ENCODE measurements around the gene GPR55. TPM values are rescaled to one million over a fixed set of nuclear protein-coding genes. Genes with fewer than 3 reads are reported as not detected.
A peak's percentile ranks its signal among the peaks of the same experiment; 100 is the strongest.

Gene GPR55
- polyA plus RNA-seq, 4 donors, result 0.22 to 1.6 (median 0.56) TPM

DNA sequence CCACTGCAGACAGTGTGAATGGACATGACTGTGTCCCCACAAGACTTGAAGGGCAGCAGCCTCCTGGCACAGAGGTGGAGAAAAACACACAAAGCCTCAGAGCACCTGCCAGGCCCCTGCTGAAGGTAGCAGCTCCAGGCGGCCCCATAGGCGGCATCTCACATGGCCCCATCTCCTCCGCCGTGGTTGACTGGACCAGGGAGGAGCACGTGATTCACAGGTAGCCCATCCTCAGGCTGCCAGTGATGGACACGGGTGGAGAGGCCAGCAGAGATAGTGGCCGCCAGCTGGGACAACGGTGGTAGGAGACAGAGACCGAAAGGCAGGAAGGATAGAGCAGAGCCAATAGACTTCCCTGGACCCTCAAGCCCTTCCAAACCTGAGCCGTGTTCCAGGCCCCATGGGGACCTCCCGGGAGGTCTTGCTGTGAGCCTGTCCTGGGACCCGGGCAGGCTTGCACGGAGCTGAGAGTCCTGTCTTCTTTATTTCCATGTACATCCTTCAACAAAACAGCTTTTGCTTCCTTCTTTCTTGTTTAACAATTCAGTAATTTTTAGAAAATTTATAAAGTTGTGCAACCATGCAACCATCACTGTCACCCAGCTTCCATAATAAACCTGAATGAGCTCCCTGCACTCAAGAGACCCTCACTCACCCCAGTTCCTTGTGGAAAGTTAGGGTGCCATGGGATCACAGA is 26.9 kb downstream of the GPR55 start:
- Histone ChIP-seq H3K27ac (ENCODE audit: low read depth in 1 of 3, low read length in 2 of 3) (no peak overlapping the region), H3K4me1 (ENCODE audit: control insufficient read depth in 3 of 3, insufficient read depth in 2 of 3, low read depth in 1 of 3, low read length in 2 of 3) (peaks cover 5% of the 10 kb centered on the region in 3 donors), H3K36me3 (ENCODE audit: control insufficient read depth in 3 of 3, insufficient read depth in 2 of 3, low read depth in 1 of 3, low read length in 3 of 3) (no peaks in the 10 kb centered on the region), H3K27me3 (ENCODE audit: control insufficient read depth in 3 of 3, insufficient read depth in 3 of 3, low read length in 3 of 3) (no peaks in the 10 kb centered on the region), H3K9me3 (ENCODE audit: control insufficient read depth in 2 of 2, insufficient read depth in 1 of 2, low read depth in 1 of 2, low read length in 1 of 2) (no peaks in the 10 kb centered on the region), H3K4me3 (ENCODE audit: low read depth in 1 of 3, low read length in 3 of 3) (no peak overlapping the region)
- whole genome bisulfite sequencing, 3 donors, result 91 to 95% (median 91%) methylated on average over 13 of the region's 13 CpGs
- DNase-seq (no peak), FAIRE-seq (no peak)

GRCh38 chr2:230896346-230897115 is 28.5 kb downstream of the GPR55 start:
- no peak for DNase-seq
- H3K9me3 ChIP-seq (ENCODE audit: control insufficient read depth in 2 of 2, insufficient read depth in 1 of 2, low read depth in 1 of 2, low read length in 1 of 2), result peaks cover 0 to 4% of the 10 kb centered on the region in 2 donors
- peaks cover 5% of the 10 kb centered on the region in 3 donors for H3K4me1 ChIP-seq (ENCODE audit: control insufficient read depth in 3 of 3, insufficient read depth in 2 of 3, low read depth in 1 of 3, low read length in 2 of 3)
- no peaks in the 10 kb centered on the region for H3K36me3 ChIP-seq (ENCODE audit: control insufficient read depth in 3 of 3, insufficient read depth in 2 of 3, low read depth in 1 of 3, low read length in 3 of 3)
- no peak overlapping the region for H3K4me3 ChIP-seq (ENCODE audit: low read depth in 1 of 3, low read length in 3 of 3)
- no peaks in the 10 kb centered on the region for H3K27me3 ChIP-seq (ENCODE audit: control insufficient read depth in 3 of 3, insufficient read depth in 3 of 3, low read length in 3 of 3)
- WGBS, 3 donors, result 80 to 87% (median 81%) methylated on average over 19 of the region's 19 CpGs
- no peak for FAIRE-seq
- peak overlapping the region in 2 of 3 donors; percentile 7 to 86 for H3K27ac ChIP-seq (ENCODE audit: low read depth in 1 of 3, low read length in 2 of 3)

- DNase-seq (peak; percentile 70 to 95), FAIRE-seq (no peak)
- no peaks in the 10 kb centered on the region for H3K27me3 ChIP-seq (ENCODE audit: control insufficient read depth in 3 of 3, insufficient read depth in 3 of 3, low read length in 3 of 3)
- no peak overlapping the region for H3K4me3 ChIP-seq (ENCODE audit: low read depth in 1 of 3, low read length in 3 of 3)
- peaks cover 0 to 4% of the 10 kb centered on the region in 2 donors for H3K9me3 ChIP-seq (ENCODE audit: control insufficient read depth in 2 of 2, insufficient read depth in 1 of 2, low read depth in 1 of 2, low read length in 1 of 2)
- H3K36me3 ChIP-seq (ENCODE audit: control insufficient read depth in 3 of 3, insufficient read depth in 2 of 3, low read depth in 1 of 3, low read length in 3 of 3), result no peaks in the 10 kb centered on the region
- 22 to 51% (median 44%) methylated on average over 6 of the region's 6 CpGs for WGBS, 3 donors
- peaks cover 5% of the 10 kb centered on the region in 3 donors for H3K4me1 ChIP-seq (ENCODE audit: control insufficient read depth in 3 of 3, insufficient read depth in 2 of 3, low read depth in 1 of 3, low read length in 2 of 3)
- peak overlapping the region; percentile 38 to 86 (median 69) for H3K27ac ChIP-seq (ENCODE audit: low read depth in 1 of 3, low read length in 2 of 3)
Measured at GRCh38 chr2:230895536-230896345, 29.3 kb downstream of the GPR55 start.

GRCh38 chr2:230893841-230894781 is 30.9 kb downstream of the GPR55 start:
- Histone ChIP-seq H3K4me1 (ENCODE audit: control insufficient read depth in 3 of 3, insufficient read depth in 2 of 3, low read depth in 1 of 3, low read length in 2 of 3) (peaks cover 5% of the 10 kb centered on the region in 3 donors), H3K36me3 (ENCODE audit: control insufficient read depth in 3 of 3, insufficient read depth in 2 of 3, low read depth in 1 of 3, low read length in 3 of 3) (no peaks in the 10 kb centered on the region), H3K4me3 (ENCODE audit: low read depth in 1 of 3, low read length in 3 of 3) (no peak overlapping the region), H3K27ac (ENCODE audit: low read depth in 1 of 3, low read length in 2 of 3) (peak overlapping the region in 1 of 3 donors; percentile 25), H3K9me3 (ENCODE audit: control insufficient read depth in 2 of 2, insufficient read depth in 1 of 2, low read depth in 1 of 2, low read length in 1 of 2) (peaks cover 0 to 5% of the 10 kb centered on the region in 2 donors), H3K27me3 (ENCODE audit: control insufficient read depth in 3 of 3, insufficient read depth in 3 of 3, low read length in 3 of 3) (no peaks in the 10 kb centered on the region)
- FAIRE-seq (no peak), DNase-seq (no peak)
- 67 to 85% (median 76%) methylated on average over 19 of the region's 19 CpGs for WGBS, 3 donors

- Histone ChIP-seq H3K36me3 (ENCODE audit: control insufficient read depth in 3 of 3, insufficient read depth in 2 of 3, low read depth in 1 of 3, low read length in 3 of 3) (no peaks in the 10 kb centered on the region), H3K9me3 (ENCODE audit: control insufficient read depth in 2 of 2, insufficient read depth in 1 of 2, low read depth in 1 of 2, low read length in 1 of 2) (peaks cover 0 to 8% of the 10 kb centered on the region in 2 donors), H3K27ac (ENCODE audit: low read depth in 1 of 3, low read length in 2 of 3) (no peak overlapping the region), H3K4me3 (ENCODE audit: low read depth in 1 of 3, low read length in 3 of 3) (no peak overlapping the region), H3K27me3 (ENCODE audit: control insufficient read depth in 3 of 3, insufficient read depth in 3 of 3, low read length in 3 of 3) (no peaks in the 10 kb centered on the region), H3K4me1 (ENCODE audit: control insufficient read depth in 3 of 3, insufficient read depth in 2 of 3, low read depth in 1 of 3, low read length in 2 of 3) (peaks cover 5% of the 10 kb centered on the region in 3 donors)
- WGBS, 3 donors, result 46 to 77% (median 72%) methylated on average over 6 of the region's 6 CpGs
- FAIRE-seq (no peak), DNase-seq (no peak)
Measured at GRCh38 chr2:230893338-230893737, 31.7 kb downstream of the GPR55 start.

GRCh38 chr2:230891509-230891908 is 33.5 kb downstream of the GPR55 start:
- 63 to 74% (median 66%) methylated on average over 6 of the region's 6 CpGs for WGBS, 3 donors
- H3K4me3 ChIP-seq (ENCODE audit: low read depth in 1 of 3, low read length in 3 of 3), result no peak overlapping the region
- H3K27me3 ChIP-seq (ENCODE audit: control insufficient read depth in 3 of 3, insufficient read depth in 3 of 3, low read length in 3 of 3), result no peaks in the 10 kb centered on the region
- H3K27ac ChIP-seq (ENCODE audit: low read depth in 1 of 3, low read length in 2 of 3), result no peak overlapping the region
- no peak for FAIRE-seq
- DNase-seq, result no peak
- H3K9me3 ChIP-seq (ENCODE audit: control insufficient read depth in 2 of 2, insufficient read depth in 1 of 2, low read depth in 1 of 2, low read length in 1 of 2), result peaks cover 0 to 8% of the 10 kb centered on the region in 2 donors
- H3K36me3 ChIP-seq (ENCODE audit: control insufficient read depth in 3 of 3, insufficient read depth in 2 of 3, low read depth in 1 of 3, low read length in 3 of 3), result no peaks in the 10 kb centered on the region
- H3K4me1 ChIP-seq (ENCODE audit: control insufficient read depth in 3 of 3, insufficient read depth in 2 of 3, low read depth in 1 of 3, low read length in 2 of 3), result peaks cover 5% of the 10 kb centered on the region in 3 donors

DNA sequence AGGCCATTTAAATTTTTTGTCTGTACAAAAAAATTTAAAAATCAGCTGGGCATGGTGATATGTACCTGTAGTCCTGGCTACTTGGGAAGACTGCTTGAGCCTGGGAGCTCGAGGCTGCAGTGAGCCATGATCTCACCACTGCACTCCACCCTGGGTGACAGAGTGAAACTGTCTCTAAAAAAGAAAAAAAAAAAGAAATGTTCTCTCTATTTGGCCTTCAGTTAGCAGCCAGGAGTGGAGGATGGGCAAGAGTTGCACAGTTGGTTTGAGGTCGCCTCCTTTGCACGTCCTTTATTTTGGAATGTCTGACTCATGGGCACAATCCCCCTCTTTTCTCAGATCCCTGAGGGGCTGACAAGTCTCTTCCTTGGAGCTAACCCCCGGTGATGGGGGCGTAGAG is 34.0 kb downstream of the GPR55 start:
- FAIRE-seq (no peak), DNase-seq (no peak)
- Histone ChIP-seq H3K4me1 (ENCODE audit: control insufficient read depth in 3 of 3, insufficient read depth in 2 of 3, low read depth in 1 of 3, low read length in 2 of 3) (peaks cover 2 to 5% (median 4%) of the 10 kb centered on the region in 3 donors), H3K27ac (ENCODE audit: low read depth in 1 of 3, low read length in 2 of 3) (no peak overlapping the region), H3K9me3 (ENCODE audit: control insufficient read depth in 2 of 2, insufficient read depth in 1 of 2, low read depth in 1 of 2, low read length in 1 of 2) (peaks cover 0 to 8% of the 10 kb centered on the region in 2 donors), H3K36me3 (ENCODE audit: control insufficient read depth in 3 of 3, insufficient read depth in 2 of 3, low read depth in 1 of 3, low read length in 3 of 3) (no peaks in the 10 kb centered on the region), H3K4me3 (ENCODE audit: low read depth in 1 of 3, low read length in 3 of 3) (no peak overlapping the region), H3K27me3 (ENCODE audit: control insufficient read depth in 3 of 3, insufficient read depth in 3 of 3, low read length in 3 of 3) (no peaks in the 10 kb centered on the region)
- WGBS, 3 donors, result 54 to 58% (median 56%) methylated on average over 5 of the region's 5 CpGs
